Stimulated activated naive CD8-positive, alpha-beta T cell treated with anti-CD3 and anti-CD28 coated beads, Interleukin-15, amount 100 ng/mL, for 72 hours (primary cell): ENCODE data around the gene HCFC1.

Experiments
- ATAC-seq: fragments of 150-1000 bp; cut with Tn5 transposase; 2 replicates; pipeline ENCODE4 v1.10.0; 2021; ENCODE audit warnings: mild to moderate bottlenecking, moderate library complexity
- DNase-seq, 2 donors: peaks; one replicate each; pipeline ENCODE4 v3.0.0; 2021 to 2022
- H3K27ac Mint-ChIP-seq, 2 donors: one replicate each; pipeline ENCODE4 v1.8.0; 2022; ENCODE audit warnings: mild to moderate bottlenecking in 2 of 2, mixed read lengths in 2 of 2, moderate library complexity in 2 of 2
- H3K27me3 Mint-ChIP-seq: one replicate; pipeline ENCODE4 v1.8.0; 2022; ENCODE audit warnings: mixed read lengths
- H3K4me1 Mint-ChIP-seq: one replicate; pipeline ENCODE4 v1.8.0; 2022; ENCODE audit warnings: mild to moderate bottlenecking, mixed read lengths
- H3K4me3 Mint-ChIP-seq, 2 donors: one replicate each; pipeline ENCODE4 v1.8.0; 2022; ENCODE audit warnings: mild to moderate bottlenecking in 2 of 2, mixed read lengths in 2 of 2, moderate library complexity in 1 of 2
- H3K9me3 Mint-ChIP-seq, 2 donors: one replicate each; pipeline ENCODE4 v1.8.0; 2022; ENCODE audit warnings: mixed read lengths in 2 of 2

Gene HCFC1

GRCh38 chrX:153971450-153972367 lies at the start of gene HCFC1:
Gene HCFC1 (minus strand): TSS chrX:153971818. CDS start chrX:153970840, 978 bp downstream.
- peak within 1 kb of the TSS; percentile 100 for H3K27ac Mint-ChIP-seq
- H3K9me3 Mint-ChIP-seq: no peaks in the 10 kb centered on the region
- no peaks in the 10 kb centered on the region for H3K27me3 Mint-ChIP-seq
- peaks cover 37% of the 10 kb centered on the region for H3K4me1 Mint-ChIP-seq
- peak within 1 kb of the TSS; percentile 100 for H3K4me3 Mint-ChIP-seq
- ATAC-seq (peak; percentile 37), DNase-seq (peak; percentile 90 to 92)

- peak; percentile 27 for ATAC-seq
- H3K27ac Mint-ChIP-seq: peak overlapping the region in 1 of 2 donors; percentile 97
- peak in 1 of 2 donors; percentile 20 for DNase-seq
- H3K9me3 Mint-ChIP-seq: no peaks in the 10 kb centered on the region
- H3K4me1 Mint-ChIP-seq: peaks cover 28% of the 10 kb centered on the region
- H3K27me3 Mint-ChIP-seq: no peaks in the 10 kb centered on the region
- peak overlapping the region; percentile 95 for H3K4me3 Mint-ChIP-seq
Measured at GRCh38 chrX:154021131-154021611, 49.6 kb upstream of the HCFC1 start.

GRCh38 chrX:154020536-154021115 lies 49.0 kb upstream of the HCFC1 start:
- peak overlapping the region; percentile 97 for H3K27ac Mint-ChIP-seq
- H3K27me3 Mint-ChIP-seq: no peaks in the 10 kb centered on the region
- DNase-seq (no peak), ATAC-seq (peak; percentile 29)
- peaks cover 33% of the 10 kb centered on the region for H3K4me1 Mint-ChIP-seq
- peak overlapping the region; percentile 95 for H3K4me3 Mint-ChIP-seq
- H3K9me3 Mint-ChIP-seq: no peaks in the 10 kb centered on the region

GRCh38 chrX:154019633-154020528 lies 48.3 kb upstream of the HCFC1 start, which contains the start of gene IRAK1:
Gene IRAK1 (minus strand): TSS chrX:154019902. CDS start chrX:154019812, 90 bp downstream.
- Mint-ChIP-seq H3K9me3 (no peaks in the 10 kb centered on the region), H3K27ac (peak within 1 kb of the TSS; percentile 97), H3K4me3 (peak within 1 kb of the TSS; percentile 95), H3K27me3 (no peaks in the 10 kb centered on the region), H3K4me1 (peaks cover 41% of the 10 kb centered on the region)
- DNase-seq (peak; percentile 51 to 59), ATAC-seq (peak; percentile 79)

GRCh38 chrX:154019061-154019621 lies 47.5 kb upstream of the HCFC1 start:
- peaks cover 47% of the 10 kb centered on the region for H3K4me1 Mint-ChIP-seq
- no peaks in the 10 kb centered on the region for H3K9me3 Mint-ChIP-seq
- H3K4me3 Mint-ChIP-seq: peak overlapping the region; percentile 87 to 92
- peak overlapping the region; percentile 96 for H3K27ac Mint-ChIP-seq
- H3K27me3 Mint-ChIP-seq: no peaks in the 10 kb centered on the region
- ATAC-seq: peak; percentile 44
- peak; percentile 13 to 46 for DNase-seq

GRCh38 chrX:154018518-154019060 lies 47.0 kb upstream of the HCFC1 start:
- DNase-seq (no peak), ATAC-seq (no peak)
- Mint-ChIP-seq H3K4me3 (peak overlapping the region; percentile 87 to 92), H3K27me3 (no peaks in the 10 kb centered on the region), H3K4me1 (peaks cover 47% of the 10 kb centered on the region), H3K27ac (peak overlapping the region; percentile 96), H3K9me3 (no peaks in the 10 kb centered on the region)

GRCh38 chrX:154017766-154018517 lies 46.3 kb upstream of the HCFC1 start:
- Mint-ChIP-seq H3K27me3 (no peaks in the 10 kb centered on the region), H3K9me3 (no peaks in the 10 kb centered on the region), H3K4me1 (peaks cover 47% of the 10 kb centered on the region), H3K4me3 (peak overlapping the region; percentile 87 to 92), H3K27ac (peak overlapping the region; percentile 65 to 96)
- DNase-seq: no peak
- no peak for ATAC-seq

- no peaks in the 10 kb centered on the region for H3K9me3 Mint-ChIP-seq
- no peak for ATAC-seq
- H3K4me1 Mint-ChIP-seq: peaks cover 49% of the 10 kb centered on the region
- H3K4me3 Mint-ChIP-seq: no peak overlapping the region
- H3K27me3 Mint-ChIP-seq: no peaks in the 10 kb centered on the region
- no peak for DNase-seq
- no peak overlapping the region for H3K27ac Mint-ChIP-seq
Measured at GRCh38 chrX:154016366-154017076, 44.9 kb upstream of the HCFC1 start.

GRCh38 chrX:154015581-154016264 lies 44.1 kb upstream of the HCFC1 start:
- ATAC-seq: no peak
- no peak for DNase-seq
- Mint-ChIP-seq H3K27ac (peak overlapping the region in 1 of 2 donors; percentile 96), H3K4me3 (peak overlapping the region; percentile 38 to 63), H3K9me3 (no peaks in the 10 kb centered on the region), H3K27me3 (no peaks in the 10 kb centered on the region), H3K4me1 (peaks cover 44% of the 10 kb centered on the region)

- Mint-ChIP-seq H3K27ac (peak overlapping the region; percentile 58 to 74), H3K9me3 (no peaks in the 10 kb centered on the region), H3K4me3 (peak overlapping the region; percentile 8 to 63), H3K4me1 (peaks cover 39% of the 10 kb centered on the region), H3K27me3 (no peaks in the 10 kb centered on the region)
- ATAC-seq (no peak), DNase-seq (no peak)
Measured at GRCh38 chrX:154014429-154015380, 43.1 kb upstream of the HCFC1 start.

- H3K27ac Mint-ChIP-seq: peak overlapping the region in 1 of 2 donors; percentile 88
Measured at GRCh38 chrX:154013614-154014360, 42.2 kb upstream of the HCFC1 start.

More at GRCh38 chrX:154013614-154014360, 42.2 kb upstream of the HCFC1 start:
- peak; percentile 43 to 55 for DNase-seq
- no peaks in the 10 kb centered on the region for H3K27me3 Mint-ChIP-seq
- no peak overlapping the region for H3K4me3 Mint-ChIP-seq
- ATAC-seq: peak; percentile 82
- H3K4me1 Mint-ChIP-seq: peaks cover 39% of the 10 kb centered on the region
- no peaks in the 10 kb centered on the region for H3K9me3 Mint-ChIP-seq
